H1 (cell line): ENCODE results near the gene TGM1.

Experiments used
- CHD2 ChIP-seq: IDR thresholded peaks from 2 replicates; pipeline ENCODE4 v1.6.1; 2012; ENCODE audit warnings: low read length, improper control_type of control experiment
- EP300 ChIP-seq, 2 experiments: IDR thresholded peaks; 1 replicate in 1 of 2; 2 replicates in 1 of 2; pipeline ENCODE4 v1.6.1; 2011 to 2012; ENCODE audit warnings: low read depth in 2 of 2, low read length in 2 of 2, mild to moderate bottlenecking in 2 of 2, borderline replicate concordance in 1 of 2, inconsistent platforms in 1 of 2, moderate library complexity in 1 of 2
- RFX5 ChIP-seq: IDR thresholded peaks from 2 replicates; pipeline ENCODE4 v1.6.1; 2011; ENCODE audit warnings: low read depth, low read length, improper control_type of control experiment, borderline replicate concordance
- TF ChIP-seq, protein P1 (sequence below), 3 experiments: IDR thresholded peaks; 1 replicate in 2 of 3; 2 replicates in 1 of 3; pipeline versions ENCODE4 v1.5.1 to v1.6.1; 2011; ENCODE audit warnings: low read length in 3 of 3, mild to moderate bottlenecking in 3 of 3, inconsistent platforms in 2 of 3, low read depth in 1 of 3, moderate library complexity in 1 of 3; ENCODE audit not compliant: insufficient read depth in 1 of 3; ENCODE audit errors: control extremely low read depth in 1 of 3

DNA sequence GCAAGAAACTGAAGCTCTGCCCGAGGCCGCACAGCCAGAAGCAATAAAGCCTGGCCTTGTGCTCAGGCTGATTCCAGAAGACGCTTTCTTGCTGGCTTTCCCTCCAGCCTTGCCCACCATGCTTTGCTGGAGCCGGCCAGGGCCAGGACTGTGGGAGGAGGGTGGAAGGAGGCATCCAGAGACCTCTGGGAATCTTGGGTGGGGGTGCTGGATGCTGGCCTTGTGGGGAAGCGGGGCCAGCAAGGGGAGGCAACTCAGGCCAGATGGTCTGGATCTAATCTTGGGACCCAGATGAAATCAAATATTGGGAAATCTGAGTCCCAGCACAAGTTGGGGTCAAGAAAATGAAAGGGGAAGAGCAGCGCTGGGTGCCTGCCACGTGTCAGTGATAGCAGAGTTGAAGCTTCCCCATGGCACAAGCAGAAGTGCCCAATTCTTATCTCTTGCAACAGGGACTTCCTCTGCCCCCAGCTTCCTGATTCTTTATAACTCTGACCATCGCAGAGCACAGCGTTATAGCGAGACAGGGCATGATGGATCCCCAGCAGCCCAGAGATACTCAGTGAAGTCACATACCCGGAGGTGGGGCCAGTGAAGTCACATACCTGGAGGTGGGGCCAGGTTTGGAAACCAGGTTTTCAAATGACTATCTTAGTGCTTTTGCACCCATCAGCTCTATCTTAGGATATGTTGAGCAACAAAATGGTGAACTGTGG lies 14.8 kb upstream of the TGM1 start:
- TF ChIP-seq CHD2 (no peak), RFX5 (no peak), EP300 (IDR thresholded peaks at IDR 0.05; ENCODE audit: borderline replicate concordance in 1 of 2, low read depth in 2 of 2, low read length in 2 of 2) (no peak)
- TF ChIP-seq, protein P1, sequence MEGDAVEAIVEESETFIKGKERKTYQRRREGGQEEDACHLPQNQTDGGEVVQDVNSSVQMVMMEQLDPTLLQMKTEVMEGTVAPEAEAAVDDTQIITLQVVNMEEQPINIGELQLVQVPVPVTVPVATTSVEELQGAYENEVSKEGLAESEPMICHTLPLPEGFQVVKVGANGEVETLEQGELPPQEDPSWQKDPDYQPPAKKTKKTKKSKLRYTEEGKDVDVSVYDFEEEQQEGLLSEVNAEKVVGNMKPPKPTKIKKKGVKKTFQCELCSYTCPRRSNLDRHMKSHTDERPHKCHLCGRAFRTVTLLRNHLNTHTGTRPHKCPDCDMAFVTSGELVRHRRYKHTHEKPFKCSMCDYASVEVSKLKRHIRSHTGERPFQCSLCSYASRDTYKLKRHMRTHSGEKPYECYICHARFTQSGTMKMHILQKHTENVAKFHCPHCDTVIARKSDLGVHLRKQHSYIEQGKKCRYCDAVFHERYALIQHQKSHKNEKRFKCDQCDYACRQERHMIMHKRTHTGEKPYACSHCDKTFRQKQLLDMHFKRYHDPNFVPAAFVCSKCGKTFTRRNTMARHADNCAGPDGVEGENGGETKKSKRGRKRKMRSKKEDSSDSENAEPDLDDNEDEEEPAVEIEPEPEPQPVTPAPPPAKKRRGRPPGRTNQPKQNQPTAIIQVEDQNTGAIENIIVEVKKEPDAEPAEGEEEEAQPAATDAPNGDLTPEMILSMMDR (IDR thresholded peaks at IDR 0.05; ENCODE audit: control extremely low read depth in 1 of 3, insufficient read depth in 1 of 3, low read depth in 1 of 3, low read length in 3 of 3), result no peak
